Measurements from ENCODE around the gene KLF18.

The KLF18 gene

DNA sequence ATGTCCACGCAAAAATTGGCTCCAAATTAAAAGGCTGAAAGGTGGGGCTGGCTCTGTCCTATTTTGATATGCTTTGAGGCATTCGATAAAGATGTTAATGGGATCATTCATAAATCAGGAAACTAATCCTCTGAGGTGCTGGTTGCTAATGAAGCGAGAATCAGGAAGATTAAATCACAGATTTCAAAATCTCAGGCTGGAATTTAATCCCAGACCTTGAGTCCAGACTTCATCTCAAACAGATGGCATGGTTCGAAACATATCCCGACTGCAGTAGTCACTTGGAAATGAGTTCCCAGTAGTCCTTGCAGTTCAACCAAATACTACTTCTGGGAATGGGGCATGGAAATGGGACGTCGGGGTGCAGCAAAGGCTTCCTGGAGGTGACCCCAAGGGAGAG, 27.3 kb downstream of the KLF18 start:
- TF ChIP-seq, protein P1, sequence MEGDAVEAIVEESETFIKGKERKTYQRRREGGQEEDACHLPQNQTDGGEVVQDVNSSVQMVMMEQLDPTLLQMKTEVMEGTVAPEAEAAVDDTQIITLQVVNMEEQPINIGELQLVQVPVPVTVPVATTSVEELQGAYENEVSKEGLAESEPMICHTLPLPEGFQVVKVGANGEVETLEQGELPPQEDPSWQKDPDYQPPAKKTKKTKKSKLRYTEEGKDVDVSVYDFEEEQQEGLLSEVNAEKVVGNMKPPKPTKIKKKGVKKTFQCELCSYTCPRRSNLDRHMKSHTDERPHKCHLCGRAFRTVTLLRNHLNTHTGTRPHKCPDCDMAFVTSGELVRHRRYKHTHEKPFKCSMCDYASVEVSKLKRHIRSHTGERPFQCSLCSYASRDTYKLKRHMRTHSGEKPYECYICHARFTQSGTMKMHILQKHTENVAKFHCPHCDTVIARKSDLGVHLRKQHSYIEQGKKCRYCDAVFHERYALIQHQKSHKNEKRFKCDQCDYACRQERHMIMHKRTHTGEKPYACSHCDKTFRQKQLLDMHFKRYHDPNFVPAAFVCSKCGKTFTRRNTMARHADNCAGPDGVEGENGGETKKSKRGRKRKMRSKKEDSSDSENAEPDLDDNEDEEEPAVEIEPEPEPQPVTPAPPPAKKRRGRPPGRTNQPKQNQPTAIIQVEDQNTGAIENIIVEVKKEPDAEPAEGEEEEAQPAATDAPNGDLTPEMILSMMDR (IDR thresholded peaks at IDR 0.05) = no peak

DNA sequence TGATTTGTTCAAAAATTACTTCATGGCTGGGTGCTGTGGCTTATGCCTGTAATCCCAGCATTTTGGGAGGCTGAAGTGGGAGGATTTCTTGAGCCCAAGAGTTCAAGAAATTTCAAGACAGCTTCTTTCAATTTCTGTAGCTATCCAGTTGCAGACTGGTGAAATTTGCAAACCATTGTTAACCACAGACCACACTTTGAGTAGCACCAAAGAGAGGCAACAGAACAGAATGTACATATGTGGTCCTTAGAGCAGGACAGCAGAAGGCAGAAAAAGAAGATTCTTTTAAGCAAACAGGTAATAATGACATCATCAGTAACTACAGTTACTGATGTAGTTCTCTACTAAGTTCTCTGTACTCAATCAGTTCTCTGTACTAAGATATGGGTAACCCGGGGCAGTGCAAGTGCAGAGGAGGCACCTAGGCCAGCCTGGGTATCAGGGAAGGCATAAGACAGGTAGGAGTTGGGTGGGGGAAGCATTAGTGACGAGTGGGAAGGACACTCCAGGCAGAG, 28.3 kb downstream of the KLF18 start:
- TF ChIP-seq, protein P1 (IDR thresholded peaks at IDR 0.05) = no peak

DNA sequence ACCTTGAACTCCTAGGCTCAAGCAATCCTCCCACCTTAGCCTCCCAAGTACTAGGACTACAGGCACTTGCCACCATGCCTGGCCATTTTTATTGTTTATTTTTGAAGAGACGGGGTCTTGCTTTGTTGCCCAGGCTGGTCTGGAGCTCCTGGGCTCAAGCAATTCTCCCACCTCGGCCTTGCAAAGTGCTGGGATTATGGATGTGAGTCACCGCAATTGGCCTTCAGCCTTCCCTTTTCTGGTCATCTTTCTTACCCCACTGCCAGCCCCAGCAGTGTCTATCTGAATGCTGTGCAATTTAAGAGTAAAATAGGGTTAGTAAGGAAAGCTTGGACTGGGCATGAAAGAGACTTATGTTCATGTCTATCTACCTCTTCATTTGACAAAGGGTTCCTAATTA, 28.9 kb downstream of the KLF18 start:
- TF ChIP-seq, protein P1 (IDR thresholded peaks at IDR 0.05) = no peak

DNA sequence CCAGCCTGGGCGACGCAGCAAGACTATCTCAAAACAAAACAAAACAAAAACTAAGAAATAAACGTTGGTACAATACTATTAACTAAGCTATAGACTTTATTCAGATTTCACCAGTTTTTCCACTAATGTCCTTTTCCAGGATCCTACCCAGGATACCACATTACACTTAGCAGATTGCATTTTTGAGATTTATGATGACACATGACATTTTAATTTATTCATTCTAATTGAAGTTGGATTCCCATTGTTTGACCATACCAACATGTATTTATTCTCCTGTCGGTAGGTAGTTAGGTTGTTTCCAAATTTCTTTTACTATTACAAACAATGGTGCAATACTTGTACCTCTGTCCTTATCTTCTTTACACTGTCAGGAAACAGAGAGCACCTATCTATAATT, 29.6 kb downstream of the KLF18 start:
- TF ChIP-seq, protein P1 (IDR thresholded peaks at IDR 0.05) = no peak

DNA sequence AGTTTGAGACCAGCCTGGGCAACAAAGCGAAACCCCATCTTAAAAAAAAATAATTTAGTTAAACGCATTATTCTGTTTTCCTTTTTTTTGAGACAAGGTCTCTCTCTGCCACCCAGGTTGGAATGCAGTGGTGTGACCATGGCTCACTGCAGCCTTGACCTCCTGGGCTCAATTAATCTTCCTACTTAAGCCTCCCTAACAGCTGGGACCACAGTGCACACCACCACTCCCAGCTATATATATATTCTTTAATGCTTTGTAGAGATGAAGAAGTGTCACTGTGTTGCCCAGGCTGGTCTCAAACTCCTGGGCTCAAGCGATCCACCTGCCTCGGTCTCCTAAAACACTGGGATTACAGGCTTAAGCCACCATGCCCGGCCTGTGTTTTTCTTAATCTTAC, 30.5 kb downstream of the KLF18 start:
- TF ChIP-seq, protein P1 (IDR thresholded peaks at IDR 0.05) = no peak

DNA sequence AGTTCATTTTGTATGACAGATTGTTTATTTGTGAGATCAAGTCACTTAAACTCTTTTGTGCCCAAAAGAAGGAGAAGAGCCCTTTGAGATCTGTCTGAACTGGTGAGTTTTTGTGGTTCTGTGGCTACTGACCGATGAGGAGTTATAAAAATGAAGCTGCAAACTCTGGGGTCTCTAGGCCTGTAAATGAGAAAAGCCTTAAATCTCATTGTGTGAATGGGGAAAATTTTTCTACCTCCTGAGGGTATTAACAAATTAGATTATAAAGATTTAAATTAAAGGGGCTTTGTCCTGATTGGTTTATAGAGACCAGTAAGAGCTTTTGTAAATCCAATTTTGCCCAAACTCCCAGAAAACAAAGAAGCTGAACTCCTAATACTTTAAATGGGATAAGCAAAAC, 32.5 kb downstream of the KLF18 start:
- TF ChIP-seq, protein P1 (IDR thresholded peaks at IDR 0.05) = no peak

DNA sequence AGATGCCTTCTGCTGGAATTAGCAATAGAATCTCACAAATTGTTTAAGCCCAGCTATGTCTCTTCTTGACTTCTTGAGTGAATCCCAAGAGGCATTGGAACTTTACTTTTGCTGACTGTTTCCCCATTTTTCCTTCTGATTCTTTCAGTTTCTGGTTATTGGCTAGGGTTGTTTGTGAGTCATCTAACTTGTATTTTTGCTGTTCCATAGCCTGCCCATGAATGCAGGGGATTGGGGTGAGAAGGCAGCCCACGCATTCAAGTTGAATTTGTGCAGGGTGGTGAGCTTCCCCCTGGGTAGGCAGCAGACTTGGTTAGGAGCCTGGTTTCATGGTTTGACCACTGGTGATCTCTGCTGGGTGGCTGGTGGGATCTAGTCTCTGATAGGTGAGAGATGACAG, 33.2 kb downstream of the KLF18 start:
- TF ChIP-seq, protein P1 (IDR thresholded peaks at IDR 0.05) = no peak

DNA sequence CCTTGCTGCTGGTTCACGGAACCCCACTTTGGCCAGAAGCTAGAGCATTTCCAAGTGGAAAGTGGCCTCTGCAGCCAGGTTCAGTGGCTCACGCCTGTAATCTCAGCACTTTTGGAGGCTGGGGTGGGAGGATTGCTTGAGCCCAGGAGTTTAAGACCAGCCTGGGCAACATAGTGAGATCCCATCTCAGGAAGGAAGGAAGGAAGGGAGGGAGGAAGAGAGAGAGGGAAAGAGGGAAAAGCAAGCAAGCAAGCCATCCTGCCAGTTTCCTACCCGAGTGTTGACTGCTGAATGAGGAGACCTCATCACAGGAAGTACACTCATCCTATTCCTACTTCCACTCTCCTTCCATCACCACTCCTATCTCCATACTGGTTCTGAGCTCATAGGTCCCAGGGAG, 35.6 kb downstream of the KLF18 start:
- TF ChIP-seq, protein P1 (IDR thresholded peaks at IDR 0.05) = no peak
